K562 (cell line): ENCODE results near the gene ZFPM1. TPM values are rescaled to one million over a fixed set of nuclear protein-coding genes. Genes with fewer than 3 reads are reported as not detected.

ENCODE experiments used
- BRF1 ChIP-seq: IDR thresholded peaks from 3 replicates; pipeline ENCODE4 v1.6.1; 2011; ENCODE audit warnings: borderline replicate concordance, mild to moderate bottlenecking; ENCODE audit not compliant: insufficient read length; ENCODE audit errors: extremely low read depth
- C11orf30 ChIP-seq: fragments of 450-650 bp; IDR thresholded peaks from 2 replicates; pipeline ENCODE4 v1.6.1; 2016; ENCODE audit warnings: low read depth, mild to moderate bottlenecking
- E2F3 ChIP-seq: fragments of 250-450 bp; sonication (Bioruptor Pico); IDR thresholded peaks from 2 replicates; pipeline ENCODE4 v1.4.0; 2020; ENCODE audit warnings: mild to moderate bottlenecking
- FOXK2 ChIP-seq, 2 experiments: fragments of 450-650 bp; IDR thresholded peaks in 1 of 2; conservative IDR thresholded peaks in 1 of 2; 2 replicates each; pipeline ENCODE4 v1.6.1; 2016; ENCODE audit warnings: low read depth in 2 of 2, mild to moderate bottlenecking in 1 of 2
- HMG20B ChIP-seq: fragments of 250-450 bp; sonication (Bioruptor Pico); IDR thresholded peaks from 2 replicates; pipeline ENCODE4 v1.5.0; 2021; ENCODE audit warnings: mild to moderate bottlenecking
- KDM5B ChIP-seq: fragments of 200-600 bp; sonication (generic); IDR thresholded peaks from 2 replicates; pipeline ENCODE4 v1.6.1; 2012; ENCODE audit warnings: low read depth, mild to moderate bottlenecking, moderate library complexity, low read length, control low read depth, inconsistent platforms; ENCODE audit not compliant: insufficient replicate concordance
- MXI1 ChIP-seq: IDR thresholded peaks from 2 replicates; pipeline ENCODE4 v1.6.1; 2011; ENCODE audit warnings: low read depth, mild to moderate bottlenecking, improper control_type of control experiment, low read length
- NCOA6 ChIP-seq: fragments of 450-650 bp; IDR thresholded peaks from 2 replicates; pipeline ENCODE4 v1.6.1; 2017; ENCODE audit warnings: mild to moderate bottlenecking
- NFE2L1 ChIP-seq: fragments of 450-650 bp; IDR thresholded peaks from 2 replicates; pipeline ENCODE4 v1.6.1; 2016; ENCODE audit warnings: missing genetic modification characterization, low read depth, mild to moderate bottlenecking, missing compliant biosample characterization, moderate library complexity, borderline replicate concordance
- NFRKB ChIP-seq: fragments of 450-650 bp; IDR thresholded peaks from 2 replicates; pipeline ENCODE4 v1.6.1; 2016; ENCODE audit warnings: low read depth
- PHB ChIP-seq: fragments of 250-450 bp; sonication (Bioruptor Pico); IDR thresholded peaks from 2 replicates; pipeline ENCODE4 v1.5.0; 2021
- POLR3G ChIP-seq: IDR thresholded peaks from 2 replicates; pipeline ENCODE4 v1.6.1; 2011; ENCODE audit not compliant: insufficient read length, insufficient replicate concordance; ENCODE audit errors: extremely low read depth
- PRMT5 ChIP-seq: sonication (generic); formaldehyde crosslinking; IDR thresholded peaks from 2 replicates; pipeline ENCODE4 v1.5.0; 2020; ENCODE audit warnings: missing genetic modification reagents
- RBM15 ChIP-seq: fragments of 200-400 bp; formaldehyde crosslinking; IDR thresholded peaks from 2 replicates; pipeline ENCODE4 v1.6.1; 2018; ENCODE audit warnings: mild to moderate bottlenecking, low read length, moderate library complexity; ENCODE audit not compliant: insufficient read depth
- RFX1 ChIP-seq: fragments of 450-650 bp; IDR thresholded peaks from 2 replicates; pipeline ENCODE4 v1.6.1; 2016; ENCODE audit warnings: mild to moderate bottlenecking, moderate library complexity
- SPI1 ChIP-seq: IDR thresholded peaks from 2 replicates; pipeline ENCODE4 v1.6.1; 2011; ENCODE audit warnings: low read depth, low read length, control low read depth, borderline replicate concordance
- WHSC1 ChIP-seq: IDR thresholded peaks from one replicate; pipeline ENCODE4 v1.6.1; 2012; ENCODE audit warnings: low read length, control low read depth, inconsistent platforms
- XRCC5 ChIP-seq: fragments of 200-400 bp; formaldehyde crosslinking; IDR thresholded peaks from 2 replicates; pipeline ENCODE4 v1.6.1; 2017; ENCODE audit warnings: low read depth, mild to moderate bottlenecking, low read length
- ZNF175 ChIP-seq: fragments of 200-800 bp; sonication (Bioruptor generic); IDR thresholded peaks from 2 replicates; pipeline ENCODE4 v1.6.1; 2016; ENCODE audit warnings: low read depth, mild to moderate bottlenecking, missing genetic modification characterization, missing compliant biosample characterization
- ZNF263 ChIP-seq: sonication (generic); formaldehyde crosslinking; IDR thresholded peaks from 2 replicates; pipeline ENCODE4 v1.8.0; 2022; ENCODE audit warnings: mild to moderate bottlenecking, missing genetic modification reagents, borderline replicate concordance
- ZNF347 ChIP-seq: fragments of 450-650 bp; formaldehyde crosslinking; IDR thresholded peaks from 2 replicates; pipeline ENCODE4 v1.4.0; 2020; ENCODE audit warnings: low read depth, mild to moderate bottlenecking, moderate library complexity
- polyA plus RNA-seq, 8 experiments: library from polyadenylated mRNA; depleted of rRNA in 4 of 8; stranded (reverse) in 5 of 8; unstranded in 3 of 8; fragments of >200 nt; fragmentation: Nextera tagmentation in 2 of 8; fragmentation: Illumina TruSeq in 1 of 8; extraction: Ambion mirVana in 2 of 8; extraction: Trizol in 1 of 8; gene quantifications; 2 replicates each; pipeline versions ENCODE4 v1.2.1 to v1.2.3, GENCODE V29; 2011 to 2014; ENCODE audit warnings: inconsistent platforms in 1 of 8, missing spikeins in 1 of 8
- total RNA-seq, 7 experiments: library from RNA; depleted of rRNA in 6 of 7; stranded (reverse); fragments of >200 nt in 6 of 7; fragmentation: Illumina TruSeq in 2 of 7; extraction: Trizol in 2 of 7; gene quantifications; 2 replicates each; pipeline versions ENCODE4 v1.2.1 to v1.2.3, GENCODE V29; 2011 to 2021; ENCODE audit warnings: low replicate concordance in 1 of 7
- TF ChIP-seq, protein P1 (sequence below): fragments of 450-650 bp; formaldehyde crosslinking; IDR thresholded peaks from 2 replicates; pipeline ENCODE4 v1.4.0; 2020; ENCODE audit warnings: mild to moderate bottlenecking, moderate library complexity
- TF ChIP-seq, protein P2 (sequence below): sonication (generic); formaldehyde crosslinking; IDR thresholded peaks from 2 replicates; pipeline ENCODE4 v1.8.1; 2023; ENCODE audit warnings: missing genetic modification reagents, mild to moderate bottlenecking, borderline replicate concordance

Gene ZFPM1
- total and polyA plus RNA-seq, 9 of the 15 experiments (the other 6 are each of a cell fraction or from before 2014, with no cell fraction given): 0.03 to 35.9 (median 1.4) TPM

DNA sequence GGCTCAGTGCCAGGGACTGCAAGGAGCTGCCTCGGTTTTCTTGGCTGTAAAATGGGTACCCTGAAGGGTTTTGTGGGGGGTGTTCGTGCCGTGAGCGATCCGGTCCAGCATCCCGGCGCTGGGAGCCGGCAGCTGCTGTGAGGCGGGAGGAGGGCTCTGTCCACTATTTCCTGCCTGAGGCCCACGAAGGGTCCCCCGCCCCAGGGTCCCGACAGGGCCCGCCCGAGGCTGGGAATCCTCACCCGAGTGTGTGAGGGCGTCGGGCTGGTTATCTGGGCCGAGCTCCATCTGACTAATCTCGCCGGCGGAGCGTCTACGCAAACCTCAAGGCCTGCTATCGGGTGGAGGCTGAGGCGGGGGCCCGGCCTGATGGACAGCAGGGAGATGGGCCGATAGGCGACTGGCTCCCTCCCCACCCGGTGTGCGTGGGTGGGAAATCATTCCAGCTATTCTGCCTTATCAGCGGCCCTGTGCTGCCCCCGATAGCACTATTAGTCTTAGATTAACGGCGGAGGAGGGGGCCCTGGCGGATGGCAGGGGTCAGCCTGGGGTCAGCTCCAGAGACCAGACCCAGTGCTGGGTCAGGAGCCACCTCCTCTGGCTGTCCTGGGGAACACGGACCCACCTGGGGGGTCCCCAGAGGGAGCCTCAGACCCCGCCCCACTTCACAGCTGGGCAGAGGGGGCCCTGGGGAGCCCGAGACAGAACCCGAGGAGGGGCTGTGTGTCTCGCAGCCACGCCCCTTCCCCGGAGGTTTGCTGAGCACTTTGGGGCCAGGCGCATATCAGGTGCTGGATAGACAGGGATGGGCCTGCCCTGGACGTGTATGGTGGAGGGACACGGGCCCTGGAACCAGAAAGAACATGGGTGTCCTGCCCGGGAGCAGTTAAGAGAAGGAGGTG, 44.7 kb downstream of the ZFPM1 start (continued):
- TF ChIP-seq KDM5B: no peak
- TF ChIP-seq MXI1: no peak
- TF ChIP-seq ZNF347: no peak
- TF ChIP-seq WHSC1: no peak
- TF ChIP-seq BRF1: no peak
- TF ChIP-seq, protein P1, sequence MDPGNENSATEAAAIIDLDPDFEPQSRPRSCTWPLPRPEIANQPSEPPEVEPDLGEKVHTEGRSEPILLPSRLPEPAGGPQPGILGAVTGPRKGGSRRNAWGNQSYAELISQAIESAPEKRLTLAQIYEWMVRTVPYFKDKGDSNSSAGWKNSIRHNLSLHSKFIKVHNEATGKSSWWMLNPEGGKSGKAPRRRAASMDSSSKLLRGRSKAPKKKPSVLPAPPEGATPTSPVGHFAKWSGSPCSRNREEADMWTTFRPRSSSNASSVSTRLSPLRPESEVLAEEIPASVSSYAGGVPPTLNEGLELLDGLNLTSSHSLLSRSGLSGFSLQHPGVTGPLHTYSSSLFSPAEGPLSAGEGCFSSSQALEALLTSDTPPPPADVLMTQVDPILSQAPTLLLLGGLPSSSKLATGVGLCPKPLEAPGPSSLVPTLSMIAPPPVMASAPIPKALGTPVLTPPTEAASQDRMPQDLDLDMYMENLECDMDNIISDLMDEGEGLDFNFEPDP (CRISPR knock-in tag): no peak
- TF ChIP-seq PRMT5 (CRISPR knock-in tag): no peak
- TF ChIP-seq FOXK2 (conservative IDR thresholded peaks at IDR 0.05 in 1 of 2, IDR thresholded peaks at IDR 0.05 in 1 of 2; ENCODE audit: low read depth in 2 of 2): no peak
- TF ChIP-seq SPI1: no peak
- no peak for TF ChIP-seq C11orf30
- 0 out of 2 replicates have a peak, but pooled peaks have one; percentile 14 for TF ChIP-seq NFRKB
- TF ChIP-seq XRCC5: no peak
- no peak for TF ChIP-seq RBM15
- peak; percentile 59; the same call in 1 of the 2 replicates for TF ChIP-seq ZNF263 (CRISPR knock-in tag)
- TF ChIP-seq POLR3G: no peak
- no peak for TF ChIP-seq HMG20B (CRISPR knock-in tag)
- 0 out of 2 replicates have a peak, but pooled peaks have one; percentile 40 for TF ChIP-seq E2F3 (CRISPR knock-in tag)
- no peak for TF ChIP-seq RFX1
- TF ChIP-seq, protein P2, sequence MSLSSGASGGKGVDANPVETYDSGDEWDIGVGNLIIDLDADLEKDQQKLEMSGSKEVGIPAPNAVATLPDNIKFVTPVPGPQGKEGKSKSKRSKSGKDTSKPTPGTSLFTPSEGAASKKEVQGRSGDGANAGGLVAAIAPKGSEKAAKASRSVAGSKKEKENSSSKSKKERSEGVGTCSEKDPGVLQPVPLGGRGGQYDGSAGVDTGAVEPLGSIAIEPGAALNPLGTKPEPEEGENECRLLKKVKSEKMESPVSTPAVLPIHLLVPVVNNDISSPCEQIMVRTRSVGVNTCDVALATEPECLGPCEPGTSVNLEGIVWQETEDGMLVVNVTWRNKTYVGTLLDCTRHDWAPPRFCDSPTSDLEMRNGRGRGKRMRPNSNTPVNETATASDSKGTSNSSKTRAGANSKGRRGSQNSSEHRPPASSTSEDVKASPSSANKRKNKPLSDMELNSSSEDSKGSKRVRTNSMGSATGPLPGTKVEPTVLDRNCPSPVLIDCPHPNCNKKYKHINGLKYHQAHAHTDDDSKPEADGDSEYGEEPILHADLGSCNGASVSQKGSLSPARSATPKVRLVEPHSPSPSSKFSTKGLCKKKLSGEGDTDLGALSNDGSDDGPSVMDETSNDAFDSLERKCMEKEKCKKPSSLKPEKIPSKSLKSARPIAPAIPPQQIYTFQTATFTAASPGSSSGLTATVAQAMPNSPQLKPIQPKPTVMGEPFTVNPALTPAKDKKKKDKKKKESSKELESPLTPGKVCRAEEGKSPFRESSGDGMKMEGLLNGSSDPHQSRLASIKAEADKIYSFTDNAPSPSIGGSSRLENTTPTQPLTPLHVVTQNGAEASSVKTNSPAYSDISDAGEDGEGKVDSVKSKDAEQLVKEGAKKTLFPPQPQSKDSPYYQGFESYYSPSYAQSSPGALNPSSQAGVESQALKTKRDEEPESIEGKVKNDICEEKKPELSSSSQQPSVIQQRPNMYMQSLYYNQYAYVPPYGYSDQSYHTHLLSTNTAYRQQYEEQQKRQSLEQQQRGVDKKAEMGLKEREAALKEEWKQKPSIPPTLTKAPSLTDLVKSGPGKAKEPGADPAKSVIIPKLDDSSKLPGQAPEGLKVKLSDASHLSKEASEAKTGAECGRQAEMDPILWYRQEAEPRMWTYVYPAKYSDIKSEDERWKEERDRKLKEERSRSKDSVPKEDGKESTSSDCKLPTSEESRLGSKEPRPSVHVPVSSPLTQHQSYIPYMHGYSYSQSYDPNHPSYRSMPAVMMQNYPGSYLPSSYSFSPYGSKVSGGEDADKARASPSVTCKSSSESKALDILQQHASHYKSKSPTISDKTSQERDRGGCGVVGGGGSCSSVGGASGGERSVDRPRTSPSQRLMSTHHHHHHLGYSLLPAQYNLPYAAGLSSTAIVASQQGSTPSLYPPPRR (CRISPR knock-in tag): peak; percentile 93; the same call in 1 of the 2 replicates
- no peak for TF ChIP-seq NCOA6
- peak; percentile 78; the same call in 1 of the 2 replicates for TF ChIP-seq ZNF175
- TF ChIP-seq PHB (CRISPR knock-in tag): no peak
- TF ChIP-seq NFE2L1 (tag): no peak
